GM18511 (cell line): ENCODE results near the gene NES.

Experiments used
- ATAC-seq: cut with Tn5 transposase; IDR thresholded peaks from one replicate; pipeline ENCODE4 v1.9.1; 2021; ENCODE audit warnings: mild to moderate bottlenecking, moderate library complexity; ENCODE audit not compliant: unreplicated experiment

Gene NES

GRCh38 chr1:156665539-156665938, 11.7 kb downstream of the NES start:
- no peak for ATAC-seq

GRCh38 chr1:156664767-156665411, 12.3 kb downstream of the NES start:
- ATAC-seq, result no peak

GRCh38 chr1:156664046-156664766, 13.0 kb downstream of the NES start:
- ATAC-seq, result no peak

GRCh38 chr1:156663178-156663577, 14.0 kb downstream of the NES start:
- no peak for ATAC-seq

- ATAC-seq, result no peak
Observed at GRCh38 chr1:156662800-156663055, 14.5 kb downstream of the NES start.

GRCh38 chr1:156662005-156662799, 15.0 kb downstream of the NES start:
- ATAC-seq, result no peak

GRCh38 chr1:156660752-156661112, 16.5 kb downstream of the NES start:
- peak; percentile 2 for ATAC-seq

GRCh38 chr1:156659988-156660751, 17.0 kb downstream of the NES start:
- peak; percentile 62 for ATAC-seq

- no peak for ATAC-seq
Observed at GRCh38 chr1:156659661-156659987, 17.6 kb downstream of the NES start.

- ATAC-seq, result no peak
Observed at GRCh38 chr1:156658945-156659574, 18.1 kb downstream of the NES start.

GRCh38 chr1:156658496-156658895, 18.7 kb downstream of the NES start:
- no peak for ATAC-seq

GRCh38 chr1:156657741-156658319, 19.4 kb downstream of the NES start:
- ATAC-seq, result no peak

GRCh38 chr1:156656806-156657740, 20.1 kb downstream of the NES start:
- ATAC-seq, result no peak

- no peak for ATAC-seq
Observed at GRCh38 chr1:156655904-156656516, 21.2 kb downstream of the NES start.

- ATAC-seq, result no peak
Observed at GRCh38 chr1:156655151-156655903, 21.9 kb downstream of the NES start.

- no peak for ATAC-seq
Observed at GRCh38 chr1:156654700-156655099, 22.5 kb downstream of the NES start.

GRCh38 chr1:156652992-156653355, 24.2 kb downstream of the NES start:
- ATAC-seq, result no peak

GRCh38 chr1:156652131-156652991, 24.8 kb downstream of the NES start:
- no peak for ATAC-seq
